Neural cell (in vitro differentiated cells): ENCODE data around the gene OR6V1.

Experiments
- RAD21 ChIP-seq: fragments of 450-650 bp; conservative IDR thresholded peaks from 2 replicates; pipeline ENCODE4 v1.6.1; 2014; ENCODE audit warnings: antibody characterized with exemption, mild to moderate bottlenecking, moderate library complexity
- REST ChIP-seq: IDR thresholded peaks from 2 replicates; pipeline ENCODE4 v1.6.1; 2012; ENCODE audit warnings: borderline replicate concordance
- TAF1 ChIP-seq: IDR thresholded peaks from 2 replicates; pipeline ENCODE4 v1.6.1; 2012; ENCODE audit warnings: low read depth
- TF ChIP-seq, protein P1 (sequence below): fragments of 450-650 bp; IDR thresholded peaks from 2 replicates; pipeline ENCODE4 v1.5.1; 2014; ENCODE audit warnings: antibody characterized with exemption, mild to moderate bottlenecking, moderate library complexity; ENCODE audit not compliant: poor library complexity, severe bottlenecking

GRCh38 chr7:143015926-143016490 lies 36.1 kb upstream of the OR6V1 start:
- TF ChIP-seq, protein P1, sequence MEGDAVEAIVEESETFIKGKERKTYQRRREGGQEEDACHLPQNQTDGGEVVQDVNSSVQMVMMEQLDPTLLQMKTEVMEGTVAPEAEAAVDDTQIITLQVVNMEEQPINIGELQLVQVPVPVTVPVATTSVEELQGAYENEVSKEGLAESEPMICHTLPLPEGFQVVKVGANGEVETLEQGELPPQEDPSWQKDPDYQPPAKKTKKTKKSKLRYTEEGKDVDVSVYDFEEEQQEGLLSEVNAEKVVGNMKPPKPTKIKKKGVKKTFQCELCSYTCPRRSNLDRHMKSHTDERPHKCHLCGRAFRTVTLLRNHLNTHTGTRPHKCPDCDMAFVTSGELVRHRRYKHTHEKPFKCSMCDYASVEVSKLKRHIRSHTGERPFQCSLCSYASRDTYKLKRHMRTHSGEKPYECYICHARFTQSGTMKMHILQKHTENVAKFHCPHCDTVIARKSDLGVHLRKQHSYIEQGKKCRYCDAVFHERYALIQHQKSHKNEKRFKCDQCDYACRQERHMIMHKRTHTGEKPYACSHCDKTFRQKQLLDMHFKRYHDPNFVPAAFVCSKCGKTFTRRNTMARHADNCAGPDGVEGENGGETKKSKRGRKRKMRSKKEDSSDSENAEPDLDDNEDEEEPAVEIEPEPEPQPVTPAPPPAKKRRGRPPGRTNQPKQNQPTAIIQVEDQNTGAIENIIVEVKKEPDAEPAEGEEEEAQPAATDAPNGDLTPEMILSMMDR, result no peak
- TF ChIP-seq TAF1, result no peak
- TF ChIP-seq REST, result no peak
- no peak for TF ChIP-seq RAD21
